GM06990 (cell line): ENCODE measurements around the gene LRMDA.

Experiments used
- DNase-seq: peaks from one replicate; pipeline ENCODE4 v3.0.0-alpha.2; 2011; ENCODE audit not compliant: insufficient read length; ENCODE audit errors: extremely low read depth
- H3K27me3 ChIP-seq: replicated peaks from 2 replicates; pipeline ENCODE4 v1.6.0; 2011; ENCODE audit warnings: low read length; ENCODE audit not compliant: control insufficient read depth, insufficient read depth
- H3K36me3 ChIP-seq: 2 replicates; pipeline ENCODE4 v1.5.1; 2011; ENCODE audit warnings: low read length; ENCODE audit not compliant: control insufficient read depth, insufficient read depth
- H3K4me3 ChIP-seq: replicated peaks from 2 replicates; pipeline ENCODE4 v1.5.1; 2011; ENCODE audit warnings: low read depth, mild to moderate bottlenecking, control low read depth, low read length
- CTCF ChIP-seq: IDR thresholded peaks from 2 replicates; pipeline ENCODE4 v1.5.1; 2011; ENCODE audit warnings: low read length, control low read depth, mild to moderate bottlenecking, inconsistent platforms; ENCODE audit not compliant: insufficient read depth, poor library complexity, severe bottlenecking

LRMDA gene

GRCh38 chr10:75948583-75948982 lies 517.2 kb downstream of the LRMDA start:
- no peak overlapping the region for H3K4me3 ChIP-seq
- TF ChIP-seq CTCF: no peak
- no peak for DNase-seq
- H3K36me3 ChIP-seq: no peaks in the 10 kb centered on the region
- H3K27me3 ChIP-seq: no peaks in the 10 kb centered on the region

GRCh38 chr10:75950307-75950706 lies 518.9 kb downstream of the LRMDA start:
- H3K27me3 ChIP-seq: no peaks in the 10 kb centered on the region
- H3K4me3 ChIP-seq: no peak overlapping the region
- H3K36me3 ChIP-seq: no peaks in the 10 kb centered on the region
- DNase-seq: no peak
- no peak for TF ChIP-seq CTCF

- H3K27me3 ChIP-seq: no peaks in the 10 kb centered on the region
- no peak for TF ChIP-seq CTCF
- H3K36me3 ChIP-seq: no peaks in the 10 kb centered on the region
- no peak for DNase-seq
- H3K4me3 ChIP-seq: no peak overlapping the region
Measured at GRCh38 chr10:75950997-75951589, 519.7 kb downstream of the LRMDA start.

GRCh38 chr10:75951627-75952026 lies 520.2 kb downstream of the LRMDA start:
- no peaks in the 10 kb centered on the region for H3K27me3 ChIP-seq
- no peak for TF ChIP-seq CTCF
- H3K4me3 ChIP-seq: no peak overlapping the region
- DNase-seq: no peak
- no peaks in the 10 kb centered on the region for H3K36me3 ChIP-seq

GRCh38 chr10:75952093-75952492 lies 520.7 kb downstream of the LRMDA start:
- TF ChIP-seq CTCF: no peak
- H3K27me3 ChIP-seq: no peaks in the 10 kb centered on the region

GRCh38 chr10:75954486-75954885 lies 523.1 kb downstream of the LRMDA start:
- no peak for DNase-seq
- Histone ChIP-seq H3K4me3 (no peak overlapping the region), H3K36me3 (no peaks in the 10 kb centered on the region), H3K27me3 (no peaks in the 10 kb centered on the region)
- TF ChIP-seq CTCF: no peak

More at GRCh38 chr10:75952093-75952492, 520.7 kb downstream of the LRMDA start:
- no peak overlapping the region for H3K4me3 ChIP-seq
- H3K36me3 ChIP-seq: no peaks in the 10 kb centered on the region
- DNase-seq: no peak
